ENCODE measurements around the gene ABCA2. TPM values are rescaled to one million over a fixed set of nuclear protein-coding genes. Genes with fewer than 3 reads are reported as not detected.

Gene ABCA2
- total RNA-seq, 1 experiment from 2014 or later: 27.0 TPM

GRCh38 chr9:136974817-136975535, 53.1 kb downstream of the ABCA2 start:
- POLR2A ChIA-PET: no interaction called here
- Histone ChIP-seq H3K27me3 (ENCODE audit: control insufficient read depth, insufficient read depth, low read length) (no peaks in the 10 kb centered on the region), H3K27ac (ENCODE audit: low read length) (no peak overlapping the region), H3K4me3 (ENCODE audit: low read depth in 2 of 2, low read length in 2 of 2) (no peak overlapping the region), H3K4me1 (ENCODE audit: control insufficient read depth, insufficient read depth, low read length) (no peaks in the 10 kb centered on the region), H3K9me3 (ENCODE audit: control insufficient read depth, insufficient read depth, low read depth, low read length) (no peaks in the 10 kb centered on the region), H3K36me3 (ENCODE audit: control insufficient read depth, insufficient read depth, low read length) (no peaks in the 10 kb centered on the region)
- CTCF ChIA-PET: no interaction called here
- TF ChIP-seq, protein P1, sequence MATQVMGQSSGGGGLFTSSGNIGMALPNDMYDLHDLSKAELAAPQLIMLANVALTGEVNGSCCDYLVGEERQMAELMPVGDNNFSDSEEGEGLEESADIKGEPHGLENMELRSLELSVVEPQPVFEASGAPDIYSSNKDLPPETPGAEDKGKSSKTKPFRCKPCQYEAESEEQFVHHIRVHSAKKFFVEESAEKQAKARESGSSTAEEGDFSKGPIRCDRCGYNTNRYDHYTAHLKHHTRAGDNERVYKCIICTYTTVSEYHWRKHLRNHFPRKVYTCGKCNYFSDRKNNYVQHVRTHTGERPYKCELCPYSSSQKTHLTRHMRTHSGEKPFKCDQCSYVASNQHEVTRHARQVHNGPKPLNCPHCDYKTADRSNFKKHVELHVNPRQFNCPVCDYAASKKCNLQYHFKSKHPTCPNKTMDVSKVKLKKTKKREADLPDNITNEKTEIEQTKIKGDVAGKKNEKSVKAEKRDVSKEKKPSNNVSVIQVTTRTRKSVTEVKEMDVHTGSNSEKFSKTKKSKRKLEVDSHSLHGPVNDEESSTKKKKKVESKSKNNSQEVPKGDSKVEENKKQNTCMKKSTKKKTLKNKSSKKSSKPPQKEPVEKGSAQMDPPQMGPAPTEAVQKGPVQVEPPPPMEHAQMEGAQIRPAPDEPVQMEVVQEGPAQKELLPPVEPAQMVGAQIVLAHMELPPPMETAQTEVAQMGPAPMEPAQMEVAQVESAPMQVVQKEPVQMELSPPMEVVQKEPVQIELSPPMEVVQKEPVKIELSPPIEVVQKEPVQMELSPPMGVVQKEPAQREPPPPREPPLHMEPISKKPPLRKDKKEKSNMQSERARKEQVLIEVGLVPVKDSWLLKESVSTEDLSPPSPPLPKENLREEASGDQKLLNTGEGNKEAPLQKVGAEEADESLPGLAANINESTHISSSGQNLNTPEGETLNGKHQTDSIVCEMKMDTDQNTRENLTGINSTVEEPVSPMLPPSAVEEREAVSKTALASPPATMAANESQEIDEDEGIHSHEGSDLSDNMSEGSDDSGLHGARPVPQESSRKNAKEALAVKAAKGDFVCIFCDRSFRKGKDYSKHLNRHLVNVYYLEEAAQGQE (IDR thresholded peaks at IDR 0.05; ENCODE audit: insufficient read depth in 1 of 2, low read depth in 2 of 2, low read length in 1 of 2): no peak
- TF ChIP-seq TCF7L2 (IDR thresholded peaks at IDR 0.05; ENCODE audit: low read depth, low read length) (no peak), POLR2AphosphoS5 (IDR thresholded peaks at IDR 0.05; ENCODE audit: low read depth, low read length) (no peak), CTCF (IDR thresholded peaks at IDR 0.05) (no peak), SIN3A (IDR thresholded peaks at IDR 0.05; ENCODE audit: borderline replicate concordance, insufficient read depth, low read depth, low read length) (no peak)
- in situ Hi-C loops (cut with HindIII; ENCODE audit: low pct_unique_long_range_greater_than_20kb, low sequenced_read_pairs): no loop called here
- no TSS peak for BruUV-seq (replicated peaks)
- intact Hi-C loops (cut with micrococcal nuclease; ENCODE audit: unreplicated experiment): no loop called here
- ATAC-seq: no peak
- no peak for DNase-seq (ENCODE audit: low read depth, low spot score)

DNA sequence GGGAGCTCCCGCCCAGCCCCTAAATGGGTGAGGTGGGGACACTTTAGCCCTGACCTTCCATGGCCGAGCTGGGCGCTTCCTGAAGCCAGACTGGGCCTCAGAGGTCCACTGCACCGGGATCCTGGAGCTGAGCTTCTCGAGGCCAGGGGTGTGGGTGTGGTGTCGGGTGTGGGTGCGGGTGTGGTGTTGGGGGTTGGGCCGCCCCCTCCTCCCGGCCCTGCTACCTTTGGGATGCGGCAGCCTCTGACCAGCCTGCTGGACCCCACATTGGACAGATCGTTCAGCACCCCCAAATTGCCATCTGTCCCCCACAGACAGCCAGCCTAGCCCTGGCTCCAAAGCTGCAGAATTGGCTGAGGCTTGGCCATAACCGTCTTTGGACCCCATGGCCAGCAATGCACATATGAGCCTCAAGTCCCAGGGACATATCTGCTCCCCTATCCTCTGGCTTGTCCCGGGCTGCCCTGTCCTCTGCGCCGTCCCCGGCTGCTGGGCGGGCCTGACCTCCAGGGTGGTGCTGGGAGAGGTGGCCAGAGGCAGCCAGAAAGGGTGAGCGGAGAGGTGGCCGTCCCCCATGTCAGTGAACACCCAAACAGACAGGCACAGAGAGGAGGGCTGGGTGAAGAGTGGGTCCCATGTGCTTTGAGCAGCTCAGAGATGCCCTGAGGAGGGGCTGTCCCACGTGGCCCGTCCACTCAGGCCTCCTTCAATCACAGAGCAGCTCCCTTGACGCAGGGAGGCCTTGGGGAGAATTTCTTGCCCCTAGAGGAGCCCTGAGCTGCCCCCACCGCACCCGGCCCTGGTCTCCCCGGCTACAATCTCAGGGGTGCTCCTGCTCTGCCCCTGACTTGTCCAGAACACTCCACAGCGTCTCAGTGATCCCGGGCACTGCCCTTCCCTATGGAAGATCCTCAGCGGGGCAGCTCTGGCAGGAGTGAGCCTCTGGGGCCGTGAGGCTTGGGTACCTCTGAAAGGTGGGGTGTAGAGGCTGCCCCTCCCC, 54.1 kb downstream of the ABCA2 start:
- ChIA-PET CTCF (no interaction called here), POLR2A (no interaction called here)
- Histone ChIP-seq H3K9me3 (ENCODE audit: control insufficient read depth, insufficient read depth, low read depth, low read length) (no peaks in the 10 kb centered on the region), H3K4me1 (ENCODE audit: control insufficient read depth, insufficient read depth, low read length) (no peaks in the 10 kb centered on the region), H3K4me3 (ENCODE audit: low read depth in 2 of 2, low read length in 2 of 2) (no peak overlapping the region), H3K27me3 (ENCODE audit: control insufficient read depth, insufficient read depth, low read length) (no peaks in the 10 kb centered on the region), H3K36me3 (ENCODE audit: control insufficient read depth, insufficient read depth, low read length) (no peaks in the 10 kb centered on the region), H3K27ac (ENCODE audit: low read length) (no peak overlapping the region)
- TF ChIP-seq SIN3A (IDR thresholded peaks at IDR 0.05; ENCODE audit: borderline replicate concordance, insufficient read depth, low read depth, low read length): no peak
- TF ChIP-seq CTCF (IDR thresholded peaks at IDR 0.05): no peak
- TF ChIP-seq, protein P1 (IDR thresholded peaks at IDR 0.05; ENCODE audit: insufficient read depth in 1 of 2, low read depth in 2 of 2, low read length in 1 of 2): no peak
- TF ChIP-seq TCF7L2 (IDR thresholded peaks at IDR 0.05; ENCODE audit: low read depth, low read length): no peak
- no peak for TF ChIP-seq POLR2AphosphoS5 (IDR thresholded peaks at IDR 0.05; ENCODE audit: low read depth, low read length)
- ATAC-seq (no peak), DNase-seq (ENCODE audit: low read depth, low spot score) (no peak)
- no TSS peak for BruUV-seq (replicated peaks)
- in situ Hi-C loops (cut with HindIII; ENCODE audit: low pct_unique_long_range_greater_than_20kb, low sequenced_read_pairs) (no loop called here), intact Hi-C loops (cut with micrococcal nuclease; ENCODE audit: unreplicated experiment) (no loop called here)
